Type B pancreatic cell (in vitro differentiated cells): Measurements from ENCODE around the gene RAPGEF6. TPM values are rescaled to one million over a fixed set of nuclear protein-coding genes. Genes with fewer than 3 reads are reported as not detected.

Experiments used
- DNase-seq: peaks from one replicate; pipeline ENCODE4 v3.0.0; 2021; ENCODE audit warnings: mixed read lengths; ENCODE audit not compliant: unreplicated experiment; ENCODE audit errors: extremely low spot score
- H3K27ac Mint-ChIP-seq: 2 replicates; pipeline ENCODE4 v1.8.0; 2021; ENCODE audit warnings: mild to moderate bottlenecking, mixed read lengths
- H3K27me3 Mint-ChIP-seq: 2 replicates; pipeline ENCODE4 v1.8.0; 2021; ENCODE audit warnings: mixed read lengths
- H3K36me3 Mint-ChIP-seq: 2 replicates; pipeline ENCODE4 v1.8.0; 2021; ENCODE audit warnings: mixed read lengths
- H3K4me1 Mint-ChIP-seq: one replicate; pipeline ENCODE4 v1.8.0; 2021; ENCODE audit warnings: mixed read lengths; ENCODE audit not compliant: unreplicated experiment
- H3K4me3 Mint-ChIP-seq: 2 replicates; pipeline ENCODE4 v1.8.0; 2021; ENCODE audit warnings: mild to moderate bottlenecking, mixed read lengths
- H3K9me3 Mint-ChIP-seq: 2 replicates; pipeline ENCODE4 v1.8.0; 2021; ENCODE audit warnings: mixed read lengths
- CTCF ChIP-seq: fragments of 200-600 bp; sonication (generic); conservative IDR thresholded peaks from 2 replicates; pipeline ENCODE4 v1.5.0; 2021; ENCODE audit warnings: antibody characterized with exemption, mild to moderate bottlenecking
- total RNA-seq: library from RNA; stranded (reverse); gene quantifications from 2 replicates; pipeline ENCODE4 v1.2.1, GENCODE V29; 2021; ENCODE audit warnings: low replicate concordance

RAPGEF6 gene
- total RNA-seq, 1 donor from 2014 or later, result 23.4 TPM

GRCh38 chr5:131423056-131423455 lies 212.0 kb downstream of the RAPGEF6 start:
- no peaks in the 10 kb centered on the region for H3K4me1 Mint-ChIP-seq
- peaks cover 20% of the 10 kb centered on the region for H3K36me3 Mint-ChIP-seq
- no peak for DNase-seq
- H3K27ac Mint-ChIP-seq, result no peak overlapping the region
- no peaks in the 10 kb centered on the region for H3K9me3 Mint-ChIP-seq
- no peaks in the 10 kb centered on the region for H3K27me3 Mint-ChIP-seq
- no peak overlapping the region for H3K4me3 Mint-ChIP-seq
- peak; percentile 68 for TF ChIP-seq CTCF

- H3K27me3 Mint-ChIP-seq, result no peaks in the 10 kb centered on the region
- DNase-seq, result no peak
- H3K9me3 Mint-ChIP-seq, result no peaks in the 10 kb centered on the region
- no peak for TF ChIP-seq CTCF
- peaks cover 6% of the 10 kb centered on the region for H3K4me1 Mint-ChIP-seq
- H3K36me3 Mint-ChIP-seq, result peaks cover 16% of the 10 kb centered on the region
- no peak overlapping the region for H3K27ac Mint-ChIP-seq
- H3K4me3 Mint-ChIP-seq, result no peak overlapping the region
These were observed 215.2 kb downstream of the RAPGEF6 start for GRCh38 chr5:131419877-131420276.

- Mint-ChIP-seq H3K9me3 (no peaks in the 10 kb centered on the region), H3K4me1 (peaks cover 12% of the 10 kb centered on the region), H3K27ac (no peak overlapping the region), H3K36me3 (peaks cover 16% of the 10 kb centered on the region), H3K27me3 (no peaks in the 10 kb centered on the region), H3K4me3 (no peak overlapping the region)
- no peak for TF ChIP-seq CTCF
- no peak for DNase-seq
These were observed 216.2 kb downstream of the RAPGEF6 start for GRCh38 chr5:131418846-131419245.

GRCh38 chr5:131417240-131417869 lies 217.7 kb downstream of the RAPGEF6 start:
- Mint-ChIP-seq H3K27ac (peak overlapping the region; percentile 29), H3K4me1 (peaks cover 13% of the 10 kb centered on the region), H3K9me3 (no peaks in the 10 kb centered on the region), H3K4me3 (no peak overlapping the region), H3K27me3 (no peaks in the 10 kb centered on the region), H3K36me3 (peaks cover 12% of the 10 kb centered on the region)
- TF ChIP-seq CTCF, result peak; percentile 93
- peak; percentile 78 for DNase-seq

- Mint-ChIP-seq H3K27ac (no peak overlapping the region), H3K4me3 (no peak overlapping the region), H3K36me3 (peaks cover 8% of the 10 kb centered on the region), H3K27me3 (no peaks in the 10 kb centered on the region), H3K4me1 (peaks cover 13% of the 10 kb centered on the region), H3K9me3 (no peaks in the 10 kb centered on the region)
- TF ChIP-seq CTCF, result no peak
- DNase-seq, result no peak
These were observed 218.3 kb downstream of the RAPGEF6 start for GRCh38 chr5:131416729-131417128.
